Liver (tissue), 9 donors: ENCODE data around the gene APBA2. TPM values are rescaled to one million over a fixed set of nuclear protein-coding genes. Genes with fewer than 3 reads are reported as not detected.

Source experiments
- DNase-seq: peaks from one replicate; pipeline ENCODE4 v3.0.0-alpha.2; 2017; ENCODE audit warnings: low spot score
- H3K27ac ChIP-seq, 2 donors: one replicate each; pipeline ENCODE4 v1.7.0; 2013; ENCODE audit warnings: inconsistent platforms in 2 of 2, low read length in 2 of 2, control low read depth in 1 of 2, low read depth in 1 of 2, mild to moderate bottlenecking in 1 of 2
- H3K27me3 ChIP-seq, 4 donors: one replicate each; pipeline versions ENCODE4 v1.6.1 to v1.7.0; 2013; ENCODE audit warnings: low read length in 3 of 4, inconsistent platforms in 1 of 4, mild to moderate bottlenecking in 1 of 4, moderate library complexity in 1 of 4; ENCODE audit not compliant: control insufficient read depth in 4 of 4, insufficient read depth in 4 of 4
- H3K36me3 ChIP-seq, 4 donors: one replicate each; pipeline versions ENCODE4 v1.6.1 to v1.7.0; 2013; ENCODE audit warnings: low read length in 3 of 4, mild to moderate bottlenecking in 3 of 4, low read depth in 1 of 4, moderate library complexity in 1 of 4; ENCODE audit not compliant: control insufficient read depth in 4 of 4, insufficient read depth in 3 of 4
- H3K4me1 ChIP-seq, 4 donors: one replicate each; pipeline versions ENCODE4 v1.6.1 to v1.7.0; 2013; ENCODE audit warnings: low read length in 3 of 4, mild to moderate bottlenecking in 3 of 4, moderate library complexity in 1 of 4; ENCODE audit not compliant: control insufficient read depth in 4 of 4, insufficient read depth in 4 of 4
- H3K4me3 ChIP-seq, 3 donors: one replicate each; pipeline versions ENCODE4 v1.6.1 to v1.7.0; 2013; ENCODE audit warnings: low read length in 3 of 3, control low read depth in 1 of 3, low read depth in 1 of 3, mild to moderate bottlenecking in 1 of 3
- H3K9ac ChIP-seq, 2 donors: one replicate each; pipeline ENCODE4 v1.7.0; 2013; ENCODE audit warnings: low read length in 2 of 2, mild to moderate bottlenecking in 2 of 2, moderate library complexity in 2 of 2, control low read depth in 1 of 2, low read depth in 1 of 2
- H3K9me3 ChIP-seq, 4 donors: one replicate each; pipeline versions ENCODE4 v1.6.1 to v1.7.0; 2013; ENCODE audit warnings: low read length in 3 of 4; ENCODE audit not compliant: control insufficient read depth in 4 of 4
- EGR1 ChIP-seq, 2 donors: IDR thresholded peaks; 2 replicates each; pipeline ENCODE4 v1.6.1; 2016 to 2018; ENCODE audit warnings: antibody characterized with exemption in 2 of 2, low read depth in 2 of 2
- FOXA1 ChIP-seq: IDR thresholded peaks from 2 replicates; pipeline ENCODE4 v1.6.1; 2016; ENCODE audit warnings: antibody characterized with exemption
- FOXA2 ChIP-seq: IDR thresholded peaks from 2 replicates; pipeline ENCODE4 v1.6.1; 2016; ENCODE audit warnings: antibody characterized with exemption
- GABPA ChIP-seq, 2 donors: IDR thresholded peaks in 1 of 2; conservative IDR thresholded peaks in 1 of 2; 2 replicates each; pipeline ENCODE4 v1.6.1; 2016; ENCODE audit warnings: antibody characterized with exemption in 2 of 2, mild to moderate bottlenecking in 1 of 2, moderate library complexity in 1 of 2
- HNF4A ChIP-seq, 2 donors: conservative IDR thresholded peaks; 2 replicates each; pipeline ENCODE4 v1.6.1; 2016; ENCODE audit warnings: antibody characterized with exemption in 2 of 2, mild to moderate bottlenecking in 2 of 2
- HNF4G ChIP-seq: IDR thresholded peaks from 2 replicates; pipeline ENCODE4 v1.6.1; 2016; ENCODE audit warnings: antibody characterized with exemption
- JUND ChIP-seq, 2 donors: IDR thresholded peaks; 2 replicates each; pipeline ENCODE4 v1.6.1; 2016; ENCODE audit warnings: antibody characterized with exemption in 2 of 2
- RAD21 ChIP-seq, 2 donors: IDR thresholded peaks; 2 replicates each; pipeline ENCODE4 v1.6.1; 2016; ENCODE audit warnings: antibody characterized with exemption in 2 of 2, mild to moderate bottlenecking in 2 of 2
- RXRA ChIP-seq, 2 donors: IDR thresholded peaks; 2 replicates each; pipeline ENCODE4 v1.6.1; 2017 to 2018; ENCODE audit warnings: antibody characterized with exemption in 2 of 2, mild to moderate bottlenecking in 1 of 2
- SP1 ChIP-seq: IDR thresholded peaks from 2 replicates; pipeline ENCODE4 v1.6.1; 2018; ENCODE audit warnings: antibody characterized with exemption, mild to moderate bottlenecking
- TAF1 ChIP-seq: conservative IDR thresholded peaks from 2 replicates; pipeline ENCODE4 v1.6.1; 2016; ENCODE audit warnings: antibody characterized with exemption, mild to moderate bottlenecking
- YY1 ChIP-seq: IDR thresholded peaks from 2 replicates; pipeline ENCODE4 v1.6.1; 2016; ENCODE audit warnings: antibody characterized with exemption, mild to moderate bottlenecking
- WGBS: extraction: QIAGEN DNeasy Blood & Tissue Kit; methylation state at CpG from one replicate; pipeline ENCODE4 v1.1.7; 2013; 5-methylcytosine and 5-hydroxymethylcytosine counted together
- polyA plus RNA-seq, 2 donors: library from polyadenylated mRNA; stranded (reverse) in 1 of 2; unstranded in 1 of 2; fragments of 200-250 nt in 1 of 2; fragments of >200 nt in 1 of 2; fragmentation: Nextera tagmentation in 1 of 2; extraction: Ambion mirVana in 1 of 2; gene quantifications; one replicate each; pipeline versions ENCODE4 v1.2.1 to v1.2.3, GENCODE V29; 2013 to 2015
- total RNA-seq, 2 donors: library from RNA; depleted of rRNA; stranded (reverse); fragments of >200 nt; gene quantifications; one replicate each; pipeline ENCODE4 v1.2.3, GENCODE V29; 2014
- TF ChIP-seq, protein P1 (sequence below): IDR thresholded peaks from 2 replicates; pipeline ENCODE4 v1.6.1; 2016; ENCODE audit warnings: antibody characterized with exemption, mild to moderate bottlenecking
- TF ChIP-seq, protein P2 (sequence below): IDR thresholded peaks from 2 replicates; pipeline ENCODE4 v1.6.1; 2016; ENCODE audit warnings: antibody characterized with exemption
- TF ChIP-seq, protein P3 (sequence below): fragments of 150-350 bp; IDR thresholded peaks from 2 replicates; pipeline ENCODE4 v1.5.1; 2017; ENCODE audit warnings: improper control_type of control experiment, low read depth, low read length; ENCODE audit not compliant: missing input control
- TF ChIP-seq, protein P4 (sequence below): IDR thresholded peaks from 2 replicates; pipeline ENCODE4 v1.6.1; 2016; ENCODE audit warnings: antibody characterized with exemption
- TF ChIP-seq, protein P5 (sequence below): IDR thresholded peaks from 2 replicates; pipeline ENCODE4 v1.6.1; 2016; ENCODE audit warnings: antibody characterized with exemption
- donor health status: healthy.
- donor health status: healthy.
- donor health status: healthy.
- donor health status: healthy.
- donor health status: healthy.

APBA2 gene
- total and polyA plus RNA-seq, 4 donors: 0.38 to 2.9 (median 1.7) TPM

DNA sequence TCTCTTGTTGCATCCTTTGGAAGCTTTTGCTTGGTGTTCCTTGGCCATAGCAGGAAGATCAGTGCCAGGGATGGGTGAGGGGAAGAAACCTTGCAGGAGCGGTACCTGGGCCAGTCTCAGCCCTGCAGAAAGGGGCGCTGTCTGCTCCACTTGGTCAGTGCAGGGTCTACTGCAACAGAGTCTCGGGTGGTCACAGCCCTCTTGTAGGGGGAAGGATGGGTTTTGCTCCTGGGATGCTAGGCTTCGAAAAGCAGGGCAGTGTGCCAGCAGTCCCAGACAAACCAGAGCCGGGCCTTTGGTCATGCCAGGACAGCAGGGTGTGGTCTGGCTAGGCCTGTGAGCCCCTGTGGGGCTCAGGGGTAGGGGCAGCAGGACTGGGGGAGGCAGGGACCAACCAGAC lies 186.7 kb downstream of the APBA2 start:
- H3K4me1 ChIP-seq: no peaks in the 10 kb centered on the region
- H3K27ac ChIP-seq: no peak overlapping the region
- H3K27me3 ChIP-seq: peaks cover 0 to 2% (median 0%) of the 10 kb centered on the region in 4 donors
- H3K9ac ChIP-seq: no peak overlapping the region
- 81% methylated on average over 5 of the region's 5 CpGs for WGBS
- H3K36me3 ChIP-seq: no peaks in the 10 kb centered on the region
- peaks cover 0 to 4% (median 2%) of the 10 kb centered on the region in 4 donors for H3K9me3 ChIP-seq
- TF ChIP-seq RXRA (IDR thresholded peaks at IDR 0.05) (no peak), EGR1 (IDR thresholded peaks at IDR 0.05; ENCODE audit: low read depth in 2 of 2) (no peak), HNF4A (conservative IDR thresholded peaks at IDR 0.05) (no peak), HNF4G (no peak), SP1 (no peak), TAF1 (no peak), JUND (IDR thresholded peaks at IDR 0.05) (no peak), YY1 (no peak), FOXA2 (no peak)
- TF ChIP-seq, protein P1, sequence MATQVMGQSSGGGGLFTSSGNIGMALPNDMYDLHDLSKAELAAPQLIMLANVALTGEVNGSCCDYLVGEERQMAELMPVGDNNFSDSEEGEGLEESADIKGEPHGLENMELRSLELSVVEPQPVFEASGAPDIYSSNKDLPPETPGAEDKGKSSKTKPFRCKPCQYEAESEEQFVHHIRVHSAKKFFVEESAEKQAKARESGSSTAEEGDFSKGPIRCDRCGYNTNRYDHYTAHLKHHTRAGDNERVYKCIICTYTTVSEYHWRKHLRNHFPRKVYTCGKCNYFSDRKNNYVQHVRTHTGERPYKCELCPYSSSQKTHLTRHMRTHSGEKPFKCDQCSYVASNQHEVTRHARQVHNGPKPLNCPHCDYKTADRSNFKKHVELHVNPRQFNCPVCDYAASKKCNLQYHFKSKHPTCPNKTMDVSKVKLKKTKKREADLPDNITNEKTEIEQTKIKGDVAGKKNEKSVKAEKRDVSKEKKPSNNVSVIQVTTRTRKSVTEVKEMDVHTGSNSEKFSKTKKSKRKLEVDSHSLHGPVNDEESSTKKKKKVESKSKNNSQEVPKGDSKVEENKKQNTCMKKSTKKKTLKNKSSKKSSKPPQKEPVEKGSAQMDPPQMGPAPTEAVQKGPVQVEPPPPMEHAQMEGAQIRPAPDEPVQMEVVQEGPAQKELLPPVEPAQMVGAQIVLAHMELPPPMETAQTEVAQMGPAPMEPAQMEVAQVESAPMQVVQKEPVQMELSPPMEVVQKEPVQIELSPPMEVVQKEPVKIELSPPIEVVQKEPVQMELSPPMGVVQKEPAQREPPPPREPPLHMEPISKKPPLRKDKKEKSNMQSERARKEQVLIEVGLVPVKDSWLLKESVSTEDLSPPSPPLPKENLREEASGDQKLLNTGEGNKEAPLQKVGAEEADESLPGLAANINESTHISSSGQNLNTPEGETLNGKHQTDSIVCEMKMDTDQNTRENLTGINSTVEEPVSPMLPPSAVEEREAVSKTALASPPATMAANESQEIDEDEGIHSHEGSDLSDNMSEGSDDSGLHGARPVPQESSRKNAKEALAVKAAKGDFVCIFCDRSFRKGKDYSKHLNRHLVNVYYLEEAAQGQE: no peak
- TF ChIP-seq, protein P2, sequence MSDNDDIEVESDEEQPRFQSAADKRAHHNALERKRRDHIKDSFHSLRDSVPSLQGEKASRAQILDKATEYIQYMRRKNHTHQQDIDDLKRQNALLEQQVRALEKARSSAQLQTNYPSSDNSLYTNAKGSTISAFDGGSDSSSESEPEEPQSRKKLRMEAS: no peak
- TF ChIP-seq, protein P3, sequence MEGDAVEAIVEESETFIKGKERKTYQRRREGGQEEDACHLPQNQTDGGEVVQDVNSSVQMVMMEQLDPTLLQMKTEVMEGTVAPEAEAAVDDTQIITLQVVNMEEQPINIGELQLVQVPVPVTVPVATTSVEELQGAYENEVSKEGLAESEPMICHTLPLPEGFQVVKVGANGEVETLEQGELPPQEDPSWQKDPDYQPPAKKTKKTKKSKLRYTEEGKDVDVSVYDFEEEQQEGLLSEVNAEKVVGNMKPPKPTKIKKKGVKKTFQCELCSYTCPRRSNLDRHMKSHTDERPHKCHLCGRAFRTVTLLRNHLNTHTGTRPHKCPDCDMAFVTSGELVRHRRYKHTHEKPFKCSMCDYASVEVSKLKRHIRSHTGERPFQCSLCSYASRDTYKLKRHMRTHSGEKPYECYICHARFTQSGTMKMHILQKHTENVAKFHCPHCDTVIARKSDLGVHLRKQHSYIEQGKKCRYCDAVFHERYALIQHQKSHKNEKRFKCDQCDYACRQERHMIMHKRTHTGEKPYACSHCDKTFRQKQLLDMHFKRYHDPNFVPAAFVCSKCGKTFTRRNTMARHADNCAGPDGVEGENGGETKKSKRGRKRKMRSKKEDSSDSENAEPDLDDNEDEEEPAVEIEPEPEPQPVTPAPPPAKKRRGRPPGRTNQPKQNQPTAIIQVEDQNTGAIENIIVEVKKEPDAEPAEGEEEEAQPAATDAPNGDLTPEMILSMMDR: no peak
- TF ChIP-seq, protein P4, sequence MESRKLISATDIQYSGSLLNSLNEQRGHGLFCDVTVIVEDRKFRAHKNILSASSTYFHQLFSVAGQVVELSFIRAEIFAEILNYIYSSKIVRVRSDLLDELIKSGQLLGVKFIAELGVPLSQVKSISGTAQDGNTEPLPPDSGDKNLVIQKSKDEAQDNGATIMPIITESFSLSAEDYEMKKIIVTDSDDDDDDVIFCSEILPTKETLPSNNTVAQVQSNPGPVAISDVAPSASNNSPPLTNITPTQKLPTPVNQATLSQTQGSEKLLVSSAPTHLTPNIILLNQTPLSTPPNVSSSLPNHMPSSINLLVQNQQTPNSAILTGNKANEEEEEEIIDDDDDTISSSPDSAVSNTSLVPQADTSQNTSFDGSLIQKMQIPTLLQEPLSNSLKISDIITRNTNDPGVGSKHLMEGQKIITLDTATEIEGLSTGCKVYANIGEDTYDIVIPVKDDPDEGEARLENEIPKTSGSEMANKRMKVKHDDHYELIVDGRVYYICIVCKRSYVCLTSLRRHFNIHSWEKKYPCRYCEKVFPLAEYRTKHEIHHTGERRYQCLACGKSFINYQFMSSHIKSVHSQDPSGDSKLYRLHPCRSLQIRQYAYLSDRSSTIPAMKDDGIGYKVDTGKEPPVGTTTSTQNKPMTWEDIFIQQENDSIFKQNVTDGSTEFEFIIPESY: no peak
- TF ChIP-seq, protein P5, sequence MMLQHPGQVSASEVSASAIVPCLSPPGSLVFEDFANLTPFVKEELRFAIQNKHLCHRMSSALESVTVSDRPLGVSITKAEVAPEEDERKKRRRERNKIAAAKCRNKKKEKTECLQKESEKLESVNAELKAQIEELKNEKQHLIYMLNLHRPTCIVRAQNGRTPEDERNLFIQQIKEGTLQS: no peak
- no peak for DNase-seq
- H3K4me3 ChIP-seq: no peak overlapping the region

DNA sequence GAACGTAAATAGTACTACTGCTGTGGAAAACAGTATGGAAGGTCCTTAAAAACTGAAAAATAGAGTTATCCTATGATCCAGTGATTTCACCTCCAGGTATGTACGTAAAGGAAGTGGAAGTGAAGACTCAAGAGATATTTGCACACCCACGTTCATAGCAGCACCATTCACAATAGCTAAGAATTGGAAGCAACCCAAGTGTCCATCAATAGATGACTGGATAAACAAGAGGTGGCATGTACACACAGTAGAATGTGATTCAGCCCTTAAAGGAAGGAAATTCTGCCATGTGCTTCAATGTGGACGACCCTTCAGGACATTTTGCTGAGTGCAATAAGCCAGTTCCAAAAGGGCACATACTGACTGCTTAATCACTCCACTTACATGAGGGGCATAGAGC lies 188.3 kb downstream of the APBA2 start:
- H3K9me3 ChIP-seq: peaks cover 0 to 4% (median 2%) of the 10 kb centered on the region in 4 donors
- WGBS: 58% methylated on average over 4 of the region's 4 CpGs
- no peak overlapping the region for H3K9ac ChIP-seq
- no peak for TF ChIP-seq YY1
- TF ChIP-seq HNF4A (conservative IDR thresholded peaks at IDR 0.05): no peak
- TF ChIP-seq EGR1 (IDR thresholded peaks at IDR 0.05; ENCODE audit: low read depth in 2 of 2): no peak
- no peak for TF ChIP-seq SP1
- no peak for TF ChIP-seq RAD21 (IDR thresholded peaks at IDR 0.05)
- TF ChIP-seq, protein P2: no peak
- TF ChIP-seq, protein P5: no peak
- TF ChIP-seq HNF4G: no peak
- no peak for TF ChIP-seq FOXA2
- TF ChIP-seq, protein P3: no peak
- TF ChIP-seq TAF1: no peak
- TF ChIP-seq FOXA1: no peak
- TF ChIP-seq, protein P4: no peak
- no peak for TF ChIP-seq GABPA (IDR thresholded peaks at IDR 0.05 in 1 of 2, conservative IDR thresholded peaks at IDR 0.05 in 1 of 2)

More for the DNA sequence above, 188.3 kb downstream of the APBA2 start:
- H3K27me3 ChIP-seq: peaks cover 0 to 2% (median 0%) of the 10 kb centered on the region in 4 donors
- H3K36me3 ChIP-seq: no peaks in the 10 kb centered on the region
- H3K27ac ChIP-seq: no peak overlapping the region
- H3K4me1 ChIP-seq: no peaks in the 10 kb centered on the region
- no peak for DNase-seq
- no peak overlapping the region for H3K4me3 ChIP-seq
